IMR-90 (cell line): ENCODE measurements around the gene HBEGF. TPM values are rescaled to one million over a fixed set of nuclear protein-coding genes. Genes with fewer than 3 reads are reported as not detected.

ENCODE experiments used
- ATAC-seq: fragments of 200-7000 bp; cut with Tn5 transposase; 2 replicates; pipeline ENCODE4 v1.9.1; 2020; ENCODE audit warnings: low read depth, mild to moderate bottlenecking, moderate library complexity
- BruUV-seq: library from RNA; stranded (reverse); fragments of 400-500 nt; replicated peaks from 2 replicates; lab custom pipeline; 2021; lab: Mats Ljungman, UMichigan
- CTCF ChIA-PET: fragments of 300-600 bp; formaldehyde crosslinking; extraction: SDS; loops from one replicate; lab custom pipeline; 2021; ENCODE audit warnings: antibody characterized with exemption; lab: Yijun Ruan, JAX
- POLR2A ChIA-PET: fragments of 300-600 bp; sonication (Branson Sonifier 250); formaldehyde crosslinking; loops from one replicate; lab custom pipeline; 2022; ENCODE audit warnings: antibody characterized with exemption; ENCODE audit not compliant: unreplicated experiment; lab: Charles Lee
- DNase-seq: peaks from one replicate; pipeline ENCODE4 v3.0.0; 2013
- H2AFZ ChIP-seq: replicated peaks from 2 replicates; pipeline ENCODE3; 2013; ENCODE audit warnings: low read length, mild to moderate bottlenecking; ENCODE audit not compliant: poor library complexity
- H2AK5ac ChIP-seq: 2 replicates; pipeline ENCODE4 v1.6.1; 2013; ENCODE audit warnings: low read depth, low read length, inconsistent platforms
- H2AK9ac ChIP-seq: replicated peaks from 2 replicates; pipeline ENCODE3; 2013; ENCODE audit warnings: mild to moderate bottlenecking, low read depth, low read length, moderate library complexity; ENCODE audit not compliant: poor library complexity
- H2BK120ac ChIP-seq: 2 replicates; pipeline ENCODE4 v1.6.1; 2013; ENCODE audit warnings: low read depth, low read length, inconsistent platforms
- H2BK15ac ChIP-seq: 3 replicates; pipeline ENCODE4 v1.6.1; 2013; ENCODE audit warnings: low read depth, low read length, inconsistent platforms
- H2BK20ac ChIP-seq: 2 replicates; pipeline ENCODE4 v1.6.1; 2013; ENCODE audit warnings: low read depth, mild to moderate bottlenecking, inconsistent platforms, low read length, moderate library complexity
- H2BK5ac ChIP-seq: 2 replicates; pipeline ENCODE4 v1.6.1; 2013; ENCODE audit warnings: mild to moderate bottlenecking, low read depth, low read length, inconsistent platforms; ENCODE audit not compliant: poor library complexity, severe bottlenecking
- H3K14ac ChIP-seq: replicated peaks from 2 replicates; pipeline ENCODE4 v1.6.1; 2013; ENCODE audit warnings: low read depth, low read length, inconsistent platforms
- H3K18ac ChIP-seq: 2 replicates; pipeline ENCODE4 v1.6.1; 2013; ENCODE audit warnings: low read depth, low read length, control low read depth
- H3K23ac ChIP-seq: 2 replicates; pipeline ENCODE4 v1.6.1; 2013; ENCODE audit warnings: low read depth, low read length, inconsistent platforms
- H3K27ac ChIP-seq: 2 replicates; pipeline ENCODE4 v1.5.1; 2013; ENCODE audit warnings: mild to moderate bottlenecking, control low read depth, low read length; ENCODE audit not compliant: insufficient read depth
- H3K27me3 ChIP-seq: 2 replicates; pipeline ENCODE4 v1.6.1; 2013; ENCODE audit warnings: low read length; ENCODE audit not compliant: control insufficient read depth, insufficient read depth
- H3K36me3 ChIP-seq: 2 replicates; pipeline ENCODE4 v1.6.1; 2013; ENCODE audit warnings: low read length, mixed read lengths; ENCODE audit not compliant: control insufficient read depth, insufficient read depth
- H3K4ac ChIP-seq: 2 replicates; pipeline ENCODE4 v1.6.1; 2013; ENCODE audit warnings: low read depth, low read length, inconsistent platforms
- H3K4me1 ChIP-seq: 2 replicates; pipeline ENCODE4 v1.6.1; 2013; ENCODE audit warnings: low read length, mixed read lengths; ENCODE audit not compliant: control insufficient read depth, insufficient read depth
- H3K4me2 ChIP-seq: 2 replicates; pipeline ENCODE4 v1.6.1; 2013; ENCODE audit warnings: low read depth, mild to moderate bottlenecking, control low read depth, low read length, moderate library complexity
- H3K4me3 ChIP-seq: 2 replicates; pipeline ENCODE4 v1.5.1; 2013; ENCODE audit warnings: low read depth, mild to moderate bottlenecking, control low read depth, low read length, moderate library complexity; ENCODE audit not compliant: insufficient read depth
- H3K56ac ChIP-seq: 2 replicates; pipeline ENCODE4 v1.6.1; 2013; ENCODE audit warnings: low read length, inconsistent platforms; ENCODE audit not compliant: insufficient read depth; ENCODE audit errors: extremely low read depth
- H3K79me1 ChIP-seq, 2 experiments: 2 replicates each; pipeline ENCODE4 v1.6.1; 2013; ENCODE audit warnings: low read length in 2 of 2, inconsistent platforms in 1 of 2, low read depth in 1 of 2
- H3K9ac ChIP-seq: 2 replicates; pipeline ENCODE4 v1.6.1; 2013; ENCODE audit warnings: low read depth, low read length, control low read depth
- H3K9me1 ChIP-seq: 2 replicates; pipeline ENCODE4 v1.6.1; 2013; ENCODE audit warnings: low read length, inconsistent platforms; ENCODE audit not compliant: insufficient read depth
- H3K9me3 ChIP-seq: 2 replicates; pipeline ENCODE4 v1.6.1; 2013; ENCODE audit warnings: low read length; ENCODE audit not compliant: control insufficient read depth, insufficient read depth
- H4K20me1 ChIP-seq: 2 replicates; pipeline ENCODE4 v1.6.1; 2013; ENCODE audit warnings: low read length, inconsistent platforms; ENCODE audit not compliant: insufficient read depth
- H4K5ac ChIP-seq: 2 replicates; pipeline ENCODE4 v1.6.1; 2013; ENCODE audit warnings: mild to moderate bottlenecking, low read depth, low read length, control low read depth
- H4K8ac ChIP-seq, 2 experiments: 2 replicates each; pipeline ENCODE4 v1.6.1; 2013; ENCODE audit warnings: low read depth in 2 of 2, low read length in 2 of 2, control low read depth in 1 of 2, inconsistent platforms in 1 of 2
- H4K91ac ChIP-seq: 2 replicates; pipeline ENCODE4 v1.6.1; 2013; ENCODE audit warnings: low read depth, low read length, inconsistent platforms; ENCODE audit not compliant: insufficient read depth
- CEBPB ChIP-seq: IDR thresholded peaks from 2 replicates; pipeline ENCODE4 v1.6.1; 2012; ENCODE audit warnings: low read depth, low read length, improper control_type of control experiment
- ELK1 ChIP-seq: fragments of 150-350 bp; IDR thresholded peaks from 2 replicates; pipeline ENCODE4 v1.6.1; 2016; ENCODE audit warnings: low read depth, mild to moderate bottlenecking, low read length, moderate library complexity, borderline replicate concordance
- WGBS, 2 experiments: methylation state at CpG; one replicate each; pipeline versions ENCODE4 v1.1.5 to v1.1.7; 2013; ENCODE audit warnings: missing lambda C conversion rate in 2 of 2; ENCODE audit not compliant: insufficient read length in 1 of 2; ENCODE audit errors: extremely low coverage in 2 of 2; 5-methylcytosine and 5-hydroxymethylcytosine counted together
- dilution Hi-C: fragments of 300-500 bp; cut with HindIII; formaldehyde crosslinking; loops from one replicate; pipeline ENCODE4 v1.14.3; 2018; ENCODE audit warnings: low sequenced_read_pairs; ENCODE audit not compliant: unreplicated experiment
- in situ Hi-C: fragments of 300-500 bp; cut with MboI; formaldehyde crosslinking; loops from 3 replicates; pipeline ENCODE4 v1.14.3; 2019; ENCODE audit warnings: low sequenced_read_pairs, inconsistent platforms, mixed read lengths
- intact Hi-C: fragments of 100-400 bp; cut with micrococcal nuclease; formaldehyde crosslinking; loops from 2 replicates; pipeline ENCODE4 v1.10.0; 2022
- polyA plus RNA-seq, 3 experiments: library from polyadenylated mRNA; depleted of rRNA; stranded (reverse); fragments of >200 nt; gene quantifications; 2 replicates each; pipeline ENCODE4 v1.2.3, GENCODE V29; 2012; ENCODE audit warnings: low replicate concordance in 1 of 3
- total RNA-seq: library from RNA; depleted of rRNA; stranded (reverse); fragments of >200 nt; gene quantifications from 2 replicates; pipeline ENCODE4 v1.2.3, GENCODE V29; 2012

Gene HBEGF
- total and polyA plus RNA-seq, 2 of the 4 experiments (the other 2 are of a cell fraction), result 18.8 to 36.1 TPM

DNA sequence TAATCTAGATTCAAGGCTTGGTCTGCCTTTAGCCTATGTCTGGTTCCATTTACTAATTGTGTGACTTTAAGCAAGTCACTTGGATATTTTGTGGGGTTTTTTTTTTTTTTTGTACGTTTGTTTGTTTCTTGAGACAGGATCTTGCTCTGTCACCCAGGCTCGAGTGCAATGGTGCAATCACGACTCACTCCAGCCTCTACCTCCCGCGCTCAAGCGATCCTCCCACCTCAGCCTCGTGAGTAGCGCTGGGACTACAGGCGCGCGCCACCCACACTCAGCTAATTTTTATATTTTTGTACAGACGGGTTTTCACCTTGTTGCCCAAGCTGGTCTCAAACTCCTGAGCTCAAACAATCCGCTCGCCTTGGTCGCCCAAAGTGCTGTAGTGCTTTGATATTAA is 42.4 kb downstream of the HBEGF start:
- no peak overlapping the region for H3K27ac ChIP-seq
- peaks cover 2% of the 10 kb centered on the region; the same call in 1 of the 2 replicates for H3K4me1 ChIP-seq
- no TSS peak for BruUV-seq
- H2BK120ac ChIP-seq, result no peak overlapping the region
- no peak overlapping the region for H3K56ac ChIP-seq
- ChIA-PET CTCF (interaction anchor here (1.3 kb wide), 1 partner anchor 60 kb away, joined by 4 read pairs; no protein-coding TSS in a partner anchor), POLR2A (no interaction called here)
- no peak overlapping the region for H3K9ac ChIP-seq
- H3K4me3 ChIP-seq, result no peak overlapping the region
- in situ Hi-C loops, result no loop called here
- peaks cover 3% of the 10 kb centered on the region; the same call in 1 of the 2 replicates for H3K9me1 ChIP-seq
- H3K4ac ChIP-seq, result no peak overlapping the region
- H3K23ac ChIP-seq, result no peak overlapping the region
- no peak overlapping the region for H4K5ac ChIP-seq
- no peaks in the 10 kb centered on the region for H4K20me1 ChIP-seq
- no peak overlapping the region for H3K4me2 ChIP-seq
- H2AK5ac ChIP-seq, result no peak overlapping the region
- no peak overlapping the region; a peak in 1 of 4 replicates for H4K8ac ChIP-seq
- no peak overlapping the region for H2BK20ac ChIP-seq
- TF ChIP-seq CEBPB, result peak; percentile 16; the same call in 1 of the 2 replicates
- no peak for TF ChIP-seq ELK1
- H2AK9ac ChIP-seq, result no peak overlapping the region
- H2AFZ ChIP-seq, result no peak overlapping the region
- no peak overlapping the region for H3K18ac ChIP-seq
- DNase-seq (no peak), ATAC-seq (no peak)
- no peaks in the 10 kb centered on the region for H3K27me3 ChIP-seq
- peaks cover 4 to 24% of the 10 kb centered on the region in 2 experiments for H3K79me1 ChIP-seq
- no peak overlapping the region for H2BK5ac ChIP-seq
- no peak overlapping the region for H2BK15ac ChIP-seq
- H4K91ac ChIP-seq, result no peak overlapping the region
- WGBS, 2 experiments, result 90% methylated on average over 2 of the region's 15 CpGs; no CpG with 5 or more reads in 1 of the 2 experiments
- H3K9me3 ChIP-seq, result no peaks in the 10 kb centered on the region
- intact Hi-C loops, result no loop called here
- peaks cover 2% of the 10 kb centered on the region; the same call in 1 of the 2 replicates for H3K36me3 ChIP-seq
- dilution Hi-C loops, result no loop called here
- H3K14ac ChIP-seq, result no peak overlapping the region
